NCI-H1092 (cell line): ENCODE results near the gene FZD1.

Source experiments
- DNase-seq: peaks from one replicate; lab custom pipeline; 2025; lab: John Stamatoyannopoulos, UW

FZD1 gene

GRCh38 chr7:91264046-91264923 is at the start of gene FZD1:
TSS of gene FZD1 (plus strand) at chr7:91264433. CDS start at chr7:91264881, 448 bp downstream.
- peak; percentile 99 for DNase-seq

GRCh38 chr7:91226411-91226810 is 37.8 kb upstream of the FZD1 start:
- DNase-seq = no peak

- DNase-seq = no peak
Observed at GRCh38 chr7:91228327-91228726, 35.9 kb upstream of the FZD1 start.

- DNase-seq = no peak
Observed at GRCh38 chr7:91228927-91229558, 35.2 kb upstream of the FZD1 start.

- DNase-seq = no peak
Observed at GRCh38 chr7:91230100-91230499, 34.1 kb upstream of the FZD1 start.

- DNase-seq = no peak
Observed at GRCh38 chr7:91230503-91230902, 33.7 kb upstream of the FZD1 start.

- no peak for DNase-seq
Observed at GRCh38 chr7:91233212-91233611, 31.0 kb upstream of the FZD1 start.

- DNase-seq = no peak
Observed at GRCh38 chr7:91235211-91235832, 28.9 kb upstream of the FZD1 start.

- DNase-seq = no peak
Observed at GRCh38 chr7:91239171-91239604, 25.0 kb upstream of the FZD1 start.

GRCh38 chr7:91239772-91240171 is 24.5 kb upstream of the FZD1 start:
- no peak for DNase-seq

- DNase-seq = no peak
Observed at GRCh38 chr7:91240376-91240941, 23.8 kb upstream of the FZD1 start.

- no peak for DNase-seq
Observed at GRCh38 chr7:91242097-91242844, 22.0 kb upstream of the FZD1 start.

- no peak for DNase-seq
Observed at GRCh38 chr7:91243591-91244301, 20.5 kb upstream of the FZD1 start.

GRCh38 chr7:91247500-91247899 is 16.7 kb upstream of the FZD1 start:
- DNase-seq = no peak

- DNase-seq = no peak
Observed at GRCh38 chr7:91248996-91249395, 15.2 kb upstream of the FZD1 start.

- DNase-seq = no peak
Observed at GRCh38 chr7:91249506-91250233, 14.6 kb upstream of the FZD1 start.

GRCh38 chr7:91250706-91251105 is 13.5 kb upstream of the FZD1 start:
- no peak for DNase-seq

GRCh38 chr7:91251877-91252276 is 12.4 kb upstream of the FZD1 start:
- no peak for DNase-seq

GRCh38 chr7:91263384-91264045 is 718 bp upstream of the FZD1 start:
- DNase-seq = peak; percentile 72
